GM11168 (cell line): ENCODE measurements around the gene MARK3.

ENCODE experiments used
- in situ Hi-C: fragments of 300-500 bp; cut with MboI; formaldehyde crosslinking; loops from one replicate; pipeline ENCODE4 v1.12.0; 2022; ENCODE audit warnings: low sequenced_read_pairs; ENCODE audit not compliant: unreplicated experiment

MARK3 gene

DNA sequence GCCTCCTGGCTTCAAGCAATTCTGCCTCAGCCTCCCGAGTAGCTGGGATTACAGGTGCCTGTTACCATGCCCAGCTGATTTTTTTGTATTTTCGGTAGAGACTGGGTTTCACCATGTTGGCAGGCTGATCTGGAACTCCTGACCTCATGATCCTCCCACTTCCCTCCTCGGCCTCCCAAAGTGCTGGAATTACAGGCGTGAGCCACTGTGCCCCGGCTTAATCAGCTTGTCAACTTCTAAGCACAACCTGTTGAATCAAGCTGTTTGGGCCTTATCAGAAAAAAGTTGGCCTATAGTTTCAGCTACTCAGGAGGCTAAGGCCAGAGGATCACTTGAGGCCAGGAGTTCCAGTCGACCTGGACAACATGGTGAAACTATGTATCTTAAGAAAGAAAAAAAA lies 7.9 kb downstream of the MARK3 start:
- in situ Hi-C loops: no loop called here

DNA sequence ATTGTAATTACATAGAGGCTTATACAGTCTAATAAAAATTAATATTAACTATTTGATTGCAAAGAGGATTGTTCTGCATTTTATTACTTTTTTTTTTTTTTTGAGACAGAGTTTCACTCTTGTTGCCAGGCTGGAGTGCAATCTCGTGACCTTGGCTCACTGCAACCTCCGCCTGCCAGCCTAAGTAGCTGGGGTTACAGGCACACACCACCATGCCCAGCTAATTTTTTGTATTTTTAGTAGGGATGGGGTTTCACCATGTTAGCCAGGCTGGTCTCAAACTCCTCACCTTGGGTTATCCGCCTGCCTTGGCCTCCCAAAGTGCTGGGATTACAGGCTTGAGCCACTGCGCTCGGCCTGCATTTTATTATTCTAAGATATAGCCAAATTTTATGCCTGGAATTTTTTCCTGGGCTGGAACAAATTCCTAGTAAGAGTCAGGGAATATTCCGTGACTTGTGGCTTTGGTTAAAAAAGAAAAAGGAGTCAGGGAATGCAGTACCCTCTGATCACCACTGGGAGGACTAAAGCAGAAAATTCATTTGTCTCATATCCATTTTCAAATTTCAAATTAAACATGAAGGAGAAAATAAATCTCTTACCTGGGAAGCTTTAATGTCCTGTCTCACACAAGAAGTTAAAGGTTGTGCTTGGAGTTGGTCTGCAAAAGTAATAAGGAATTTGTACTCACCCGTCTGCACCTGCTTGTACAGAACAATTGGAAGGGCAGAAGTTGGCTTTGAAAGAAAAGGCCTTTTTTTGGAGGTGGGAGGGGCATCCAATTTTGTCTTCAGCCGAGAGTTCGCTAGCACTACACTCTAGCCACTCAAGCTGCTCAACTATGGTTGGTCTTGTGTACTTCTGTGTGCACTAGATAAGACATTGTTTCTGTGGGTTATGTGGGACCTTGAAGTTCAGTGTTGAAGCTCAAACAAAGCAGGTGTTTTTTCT lies 8.7 kb downstream of the MARK3 start:
- in situ Hi-C loops: no loop called here

DNA sequence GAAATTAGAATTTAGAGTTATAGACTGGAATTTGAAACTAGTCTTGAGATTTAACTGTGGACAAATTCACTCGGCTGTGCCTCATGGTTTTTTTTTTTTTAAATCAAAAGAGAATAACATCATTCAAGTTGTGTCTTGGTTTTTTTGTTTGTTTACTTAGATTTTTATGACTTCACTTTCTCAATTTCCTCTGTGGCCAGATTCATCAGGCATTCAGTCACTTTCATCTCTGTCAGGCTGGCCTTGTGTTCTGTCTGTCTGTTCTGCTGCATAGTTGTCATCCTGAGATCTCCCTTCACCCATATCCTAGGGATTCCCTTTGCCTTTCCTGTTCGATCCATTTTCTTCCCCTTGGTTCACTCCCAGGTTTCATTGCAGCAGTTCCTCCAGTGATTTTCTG lies 10.0 kb downstream of the MARK3 start:
- in situ Hi-C loops: no loop called here

DNA sequence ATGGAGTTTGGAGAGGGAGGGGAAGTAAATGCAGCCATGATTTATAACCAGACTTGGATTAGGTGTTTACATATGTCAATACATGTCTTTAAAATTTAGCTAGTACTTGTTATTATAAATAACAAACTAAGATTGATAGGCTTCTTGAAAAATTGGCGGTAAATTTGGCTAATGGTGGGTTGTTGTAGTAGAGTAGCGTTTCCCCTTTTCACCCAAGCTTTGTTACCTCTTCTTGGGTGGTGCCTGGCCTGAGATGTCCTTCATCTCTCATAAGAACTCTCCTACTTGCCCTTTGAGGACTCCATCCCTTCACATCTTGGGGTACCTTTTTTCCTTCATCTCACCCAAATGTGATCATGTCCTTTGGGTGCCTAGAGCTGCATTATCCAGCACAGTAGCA lies 11.2 kb downstream of the MARK3 start:
- in situ Hi-C loops: no loop called here

DNA sequence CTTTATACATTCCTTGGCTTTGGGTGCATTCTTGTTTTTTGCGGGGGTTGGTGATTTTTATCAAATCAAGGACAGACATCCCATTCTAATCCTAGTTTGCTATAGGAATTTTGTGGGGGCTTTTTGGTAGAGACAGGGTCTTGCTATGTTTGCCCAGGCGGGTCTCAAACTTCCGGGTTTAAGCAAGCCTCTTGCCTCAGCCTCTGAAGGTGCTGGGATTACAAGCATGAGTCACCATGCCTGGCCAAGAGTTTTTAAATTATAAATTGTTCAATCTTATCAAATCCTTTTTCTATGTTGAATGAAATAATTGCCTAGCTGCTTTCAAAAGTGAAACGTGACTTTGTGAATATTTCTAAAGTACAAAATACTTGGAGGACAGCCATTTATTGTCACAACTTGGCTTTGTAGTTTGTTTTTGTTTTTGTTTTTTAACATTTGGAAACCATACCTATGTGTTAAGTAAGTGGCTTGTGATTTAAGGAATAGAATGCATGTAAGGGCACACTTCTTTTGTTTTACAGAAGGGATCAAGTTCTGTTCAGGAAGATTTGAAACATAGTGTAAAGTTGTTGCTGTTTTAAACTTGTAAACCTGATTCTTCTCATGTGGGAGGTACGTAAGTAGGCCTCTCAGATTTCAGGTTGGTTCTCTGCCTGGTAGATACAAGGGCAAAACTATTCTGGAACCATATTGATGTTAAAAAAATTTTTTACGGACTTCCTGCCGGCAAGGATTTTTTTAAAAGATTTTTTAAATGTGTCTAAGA lies 13.4 kb downstream of the MARK3 start:
- in situ Hi-C loops: no loop called here

DNA sequence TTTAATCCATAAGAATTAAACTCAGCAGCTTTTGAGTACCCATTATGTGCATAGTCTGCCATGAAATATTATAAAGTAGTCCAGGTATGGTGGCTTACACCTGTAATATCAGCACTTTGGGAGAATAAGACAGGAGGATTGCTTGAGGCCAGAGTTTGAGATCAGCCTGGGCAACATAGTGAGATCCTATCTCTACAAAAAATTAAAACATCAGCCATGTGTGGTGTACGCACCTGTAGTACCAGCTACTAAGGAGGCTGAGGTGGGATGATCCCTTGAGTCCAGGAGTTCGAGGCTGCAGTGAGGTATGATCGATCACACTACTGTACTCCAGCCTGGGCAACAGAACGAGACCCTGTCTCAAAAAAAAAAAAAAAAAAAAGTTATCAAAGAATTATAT lies 15.3 kb downstream of the MARK3 start:
- in situ Hi-C loops: no loop called here

DNA sequence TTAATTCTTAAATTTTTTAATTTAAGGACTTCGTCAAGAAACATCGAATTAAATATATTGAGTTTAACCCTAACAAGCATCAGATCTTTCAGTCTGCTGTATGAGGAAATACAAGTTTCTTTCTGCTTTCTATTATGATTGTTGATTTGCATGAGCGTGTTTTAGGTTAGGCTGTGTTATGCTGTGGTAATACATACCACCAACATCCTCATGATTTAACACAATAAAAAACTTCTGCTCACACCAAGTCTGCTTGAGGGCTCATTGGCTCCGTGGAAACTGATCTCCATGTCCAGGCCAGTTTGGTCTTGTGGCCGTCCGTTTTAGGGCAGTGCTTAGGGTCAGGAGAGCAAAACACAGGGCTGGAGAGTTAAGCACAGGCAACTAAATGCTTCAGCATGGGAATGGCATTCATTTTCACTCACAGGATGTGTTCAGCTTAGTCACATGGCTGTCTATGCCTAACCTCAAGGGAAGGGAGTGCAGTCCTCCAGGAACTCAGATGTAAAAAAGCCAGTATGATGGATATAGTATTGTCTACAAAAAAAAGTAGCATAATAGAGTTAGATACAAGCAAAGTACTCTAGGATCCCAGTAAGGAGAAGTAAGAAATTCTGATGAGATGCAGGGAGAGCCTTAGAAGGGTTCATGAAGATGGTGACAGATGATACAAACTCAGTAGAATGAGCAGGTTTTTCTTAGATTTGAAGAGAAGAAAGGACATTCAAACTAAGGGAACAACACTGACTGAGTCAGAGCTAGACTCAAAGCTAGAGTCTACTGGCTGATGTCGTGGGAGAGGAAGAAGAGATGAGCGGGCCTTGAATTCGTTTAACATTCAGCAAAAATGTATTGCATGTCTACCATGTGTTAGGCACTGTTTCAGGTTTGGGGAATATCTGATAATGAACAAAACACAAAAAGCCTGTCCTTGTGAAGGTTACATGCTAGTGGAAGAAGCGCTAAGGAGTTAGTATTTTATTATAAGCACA lies 16.3 kb downstream of the MARK3 start:
- in situ Hi-C loops: no loop called here

DNA sequence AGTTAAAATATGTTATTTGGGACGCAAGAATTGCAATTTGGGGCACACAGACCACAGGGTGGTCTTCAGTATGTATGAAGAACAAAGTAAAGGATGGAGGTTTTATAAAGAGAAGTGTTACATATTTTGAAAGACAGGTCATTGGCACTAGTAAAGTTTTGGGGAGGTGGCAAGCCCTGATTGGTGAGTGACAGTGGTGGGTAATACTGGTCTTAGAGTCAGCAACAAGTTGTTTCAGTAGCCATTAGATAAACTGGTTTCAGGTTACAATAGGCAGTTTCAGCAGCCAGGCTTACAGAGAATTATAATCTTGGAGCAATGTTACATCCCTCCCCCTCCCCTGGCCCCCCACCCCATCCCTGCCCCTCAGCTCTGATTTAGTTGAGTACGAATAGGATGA lies 17.5 kb downstream of the MARK3 start:
- in situ Hi-C loops: no loop called here

DNA sequence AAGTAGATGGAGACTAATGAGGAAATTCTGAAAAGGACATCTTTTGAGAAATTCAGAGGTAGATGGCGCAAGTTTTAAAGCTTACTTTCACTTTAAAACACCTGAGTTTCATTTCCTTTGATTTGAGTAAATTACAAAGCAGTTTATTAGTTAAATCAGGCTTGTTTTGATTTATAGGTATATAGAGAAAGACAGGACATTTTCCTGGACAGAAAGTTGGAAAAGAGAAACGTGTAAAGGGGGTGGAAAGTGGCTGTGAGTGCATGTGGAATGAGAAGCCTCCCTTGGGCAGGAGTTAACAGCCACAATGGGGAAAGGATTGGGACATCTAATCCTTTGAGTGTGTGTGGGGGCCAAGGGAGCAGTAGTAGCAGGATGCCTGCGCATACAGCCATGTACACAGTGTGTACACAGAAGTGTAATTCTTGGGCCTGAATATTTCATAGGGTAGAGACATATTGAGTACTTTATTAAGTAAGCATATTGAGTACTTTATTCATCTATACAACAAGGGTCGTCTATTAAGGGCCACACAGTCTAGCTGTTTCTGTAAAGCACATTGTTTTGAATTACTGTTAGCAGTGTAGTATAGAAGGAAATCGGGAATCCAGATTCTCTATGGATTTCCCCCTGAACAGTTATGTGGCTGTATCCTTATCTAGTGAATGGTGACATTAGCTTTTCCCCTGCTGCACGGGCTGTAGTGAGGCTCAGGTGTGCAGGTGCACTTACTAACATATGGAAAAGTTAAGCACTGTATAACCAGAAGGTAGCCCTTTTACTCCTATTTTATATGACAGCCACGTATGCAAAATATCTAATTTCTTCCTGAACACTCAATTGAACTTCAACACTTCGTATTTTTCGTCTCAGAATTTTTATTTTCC lies 19.1 kb downstream of the MARK3 start:
- in situ Hi-C loops: no loop called here

DNA sequence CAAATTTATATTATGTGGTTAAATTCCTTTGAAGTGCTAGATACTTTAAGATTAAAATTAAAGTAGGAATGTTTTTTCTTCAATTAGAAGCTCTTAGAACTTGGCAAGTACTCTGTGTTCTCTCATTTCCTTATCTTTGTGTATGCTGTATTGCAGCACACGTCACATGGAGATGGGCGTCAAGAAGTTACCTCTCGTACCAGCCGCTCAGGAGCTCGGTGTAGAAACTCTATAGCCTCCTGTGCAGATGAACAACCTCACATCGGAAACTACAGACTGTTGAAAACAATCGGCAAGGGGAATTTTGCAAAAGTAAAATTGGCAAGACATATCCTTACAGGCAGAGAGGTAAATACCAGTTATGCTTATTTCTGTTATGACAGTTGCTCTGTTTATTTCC lies 19.7 kb downstream of the MARK3 start:
- in situ Hi-C loops: no loop called here

DNA sequence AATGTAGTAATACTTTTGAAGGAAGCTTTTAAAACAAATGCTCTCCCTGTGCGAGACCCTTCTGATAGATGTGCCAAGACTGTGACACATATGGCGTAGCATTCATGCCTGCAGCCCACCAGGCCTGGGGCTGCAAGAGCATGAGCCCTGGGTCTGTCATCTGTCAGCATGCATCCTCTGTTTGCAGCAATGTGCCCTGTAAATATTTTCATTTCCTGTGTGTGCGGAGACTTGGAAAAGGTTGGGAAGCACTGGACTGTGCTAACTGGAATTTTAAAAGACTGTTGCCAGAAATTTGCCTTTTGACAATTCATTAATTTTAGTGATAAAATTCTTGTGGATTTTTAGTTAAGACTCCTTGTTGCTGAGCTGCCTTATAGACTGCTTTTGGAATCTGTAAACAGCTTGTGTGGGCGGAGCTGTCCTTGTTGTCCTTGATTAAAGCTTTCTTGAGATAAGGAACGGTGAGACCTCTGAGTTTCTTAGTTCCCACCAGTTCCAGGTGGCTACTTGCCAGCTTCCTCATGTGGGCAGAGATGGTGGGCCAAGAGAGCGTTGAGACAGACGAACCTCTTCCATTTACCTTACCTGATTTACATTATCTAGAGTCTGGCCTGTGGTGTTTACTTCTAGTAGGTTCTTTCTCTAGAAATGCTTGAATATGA lies 23.4 kb downstream of the MARK3 start:
- in situ Hi-C loops: no loop called here

DNA sequence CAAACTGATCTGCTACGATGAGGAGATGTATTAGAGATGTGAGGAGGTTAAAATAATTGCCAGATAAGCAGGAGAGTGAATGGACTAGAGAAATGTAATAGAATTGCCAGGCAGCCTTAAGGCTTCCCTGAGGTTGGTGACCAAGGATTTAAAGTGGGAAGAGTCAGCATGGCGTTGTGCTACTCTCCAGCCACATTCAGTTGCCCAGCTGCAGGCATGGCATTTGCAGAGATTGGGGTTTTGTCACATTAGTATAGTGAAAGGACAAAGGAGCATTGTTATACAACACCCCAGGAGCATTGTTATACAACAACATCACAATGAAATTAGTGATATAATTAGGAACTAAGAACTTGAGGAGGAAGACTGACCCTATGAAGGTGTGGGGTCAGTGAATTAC lies 31.7 kb downstream of the MARK3 start:
- in situ Hi-C loops: no loop called here

DNA sequence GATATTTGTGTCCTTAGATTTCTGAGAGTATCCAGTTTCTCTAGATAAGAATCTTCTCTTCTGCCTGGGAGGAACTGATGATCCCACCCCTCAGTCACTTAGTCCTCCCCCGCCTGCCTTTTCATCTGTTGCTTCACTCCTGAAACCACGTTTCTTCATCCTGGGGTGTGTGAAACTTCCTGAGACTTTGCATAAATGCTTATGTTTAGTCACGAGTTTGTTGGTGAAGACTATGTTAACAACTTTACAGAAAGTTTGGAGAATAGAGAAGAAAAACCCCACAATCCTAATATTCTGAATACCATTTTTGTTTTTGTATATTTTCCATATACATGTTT lies 33.2 kb downstream of the MARK3 start:
- in situ Hi-C loops: no loop called here

DNA sequence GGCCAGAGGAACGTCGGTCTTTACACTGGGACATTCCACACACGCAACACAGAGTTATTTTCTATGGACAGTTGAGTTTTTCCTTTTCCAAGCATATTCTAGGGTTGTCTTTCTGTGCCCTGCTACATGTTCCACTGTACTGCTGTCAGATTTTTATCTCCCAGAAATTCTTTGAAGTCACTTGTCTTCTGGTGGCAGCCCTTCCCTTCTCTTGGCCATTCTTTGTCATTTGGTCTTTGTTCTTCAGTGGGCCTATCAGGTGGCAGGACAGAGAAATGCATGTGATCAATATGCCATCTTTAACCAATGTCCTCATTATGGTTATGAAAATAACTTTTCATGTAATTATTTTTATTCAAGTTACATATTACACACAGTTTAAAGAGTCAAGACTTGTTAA lies 36.3 kb downstream of the MARK3 start:
- in situ Hi-C loops: no loop called here

DNA sequence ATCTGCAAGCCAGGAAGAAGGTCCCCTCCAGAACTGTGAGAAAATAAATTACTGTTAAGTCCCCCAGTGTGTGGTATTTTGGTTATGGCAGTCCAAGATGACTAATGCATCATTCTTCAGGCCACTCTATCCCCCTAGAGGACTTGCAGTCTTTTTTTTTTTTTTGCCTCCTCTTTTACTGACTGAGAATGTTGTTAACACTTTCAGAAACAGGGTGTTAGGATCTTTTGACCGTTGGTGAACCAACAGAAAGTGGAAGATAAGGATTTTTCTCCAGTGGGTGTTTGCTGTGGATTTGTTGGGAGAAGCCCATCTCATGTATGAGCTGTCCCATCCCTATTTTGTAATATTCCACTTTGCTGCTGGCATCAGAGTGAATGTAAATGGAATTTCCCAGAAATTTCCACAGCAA lies 37.8 kb downstream of the MARK3 start:
- in situ Hi-C loops: no loop called here

DNA sequence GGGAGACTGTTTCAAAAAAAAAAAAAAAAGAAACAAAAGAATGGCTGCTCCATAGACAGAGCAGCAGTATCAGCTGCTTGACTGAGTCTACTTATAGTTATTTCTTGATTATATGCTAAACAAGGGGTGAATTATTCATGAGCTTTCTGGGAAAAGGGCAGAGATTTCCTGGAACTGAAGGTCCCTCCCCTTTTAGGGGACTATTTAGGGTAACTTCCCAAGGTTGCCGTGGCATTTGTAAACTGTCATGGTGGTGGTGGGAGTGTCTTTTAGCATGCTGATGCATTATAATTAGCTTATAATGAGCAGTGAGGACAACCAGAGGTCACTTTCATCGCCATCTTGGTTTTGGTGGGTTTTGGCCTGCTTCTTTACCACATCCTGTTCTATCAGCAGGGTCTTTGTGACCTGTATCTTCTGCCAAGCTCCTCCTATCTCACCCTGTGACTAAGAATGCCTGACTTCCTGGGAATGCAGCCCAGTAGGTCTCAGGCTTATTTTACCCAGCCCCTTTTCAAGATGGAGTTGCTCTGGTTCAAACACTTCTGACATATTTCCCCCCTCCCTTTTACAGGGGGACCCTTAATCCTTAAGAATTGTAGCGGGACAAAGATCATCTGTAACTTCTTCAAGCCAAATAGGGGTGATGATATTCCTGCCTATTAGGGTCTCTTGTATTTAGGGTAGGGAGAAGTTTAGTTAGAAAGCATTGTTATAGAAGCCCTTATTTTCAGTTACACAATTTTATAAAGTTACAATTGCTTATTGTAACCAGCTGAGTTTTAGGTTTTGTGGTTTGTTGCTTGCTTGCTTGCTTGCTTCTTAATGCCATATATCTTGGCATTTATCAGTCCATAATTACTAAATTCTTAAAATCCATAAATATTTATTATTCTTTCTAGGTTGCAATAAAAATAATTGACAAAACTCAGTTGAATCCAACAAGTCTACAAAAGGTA lies 42.5 kb downstream of the MARK3 start:
- in situ Hi-C loops: no loop called here

DNA sequence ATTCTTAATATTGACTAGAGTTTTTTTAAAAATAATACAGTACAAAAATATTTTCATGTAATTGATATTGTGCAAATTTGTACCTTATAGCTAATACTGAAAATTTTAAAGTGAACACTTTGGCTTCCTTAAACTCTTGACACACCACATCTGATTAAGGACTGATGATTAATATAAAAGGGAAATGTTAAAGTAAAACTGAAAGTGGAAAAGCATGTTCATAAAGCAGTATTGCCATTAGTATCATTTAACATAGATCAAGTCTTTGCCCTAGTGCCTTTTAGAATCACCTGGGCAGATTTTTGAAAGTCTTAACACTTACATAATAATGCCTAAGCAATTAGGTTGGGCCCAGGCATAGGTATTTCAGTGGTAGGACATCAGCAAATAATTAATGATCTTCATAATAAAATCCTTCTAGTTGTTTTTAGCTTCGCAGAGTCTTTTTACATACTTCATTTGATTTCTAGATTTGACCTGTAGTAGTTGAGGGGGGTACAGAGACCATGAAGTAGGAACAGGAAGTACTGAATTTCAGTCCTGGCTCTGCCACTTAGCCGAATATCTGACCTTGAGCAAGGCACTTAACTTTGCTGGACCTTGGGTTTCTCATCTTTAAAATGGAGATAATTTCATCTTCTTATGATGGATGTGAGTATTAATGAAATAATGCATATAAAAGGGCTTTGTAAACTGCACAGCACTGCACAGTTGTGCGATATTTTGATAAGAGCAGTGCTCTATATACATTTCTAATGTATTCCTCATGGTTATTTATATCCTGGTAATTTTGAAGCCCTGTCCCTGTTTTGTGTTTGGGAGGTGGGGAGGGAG lies 43.7 kb downstream of the MARK3 start:
- in situ Hi-C loops: no loop called here
